ENCODE measurements around the gene CAPZA2. TPM values are rescaled to one million over a fixed set of nuclear protein-coding genes. Genes with fewer than 3 reads are reported as not detected.

The CAPZA2 gene
- total RNA-seq, 4 donors from 2014 or later = 115 to 152 (median 125) TPM

DNA sequence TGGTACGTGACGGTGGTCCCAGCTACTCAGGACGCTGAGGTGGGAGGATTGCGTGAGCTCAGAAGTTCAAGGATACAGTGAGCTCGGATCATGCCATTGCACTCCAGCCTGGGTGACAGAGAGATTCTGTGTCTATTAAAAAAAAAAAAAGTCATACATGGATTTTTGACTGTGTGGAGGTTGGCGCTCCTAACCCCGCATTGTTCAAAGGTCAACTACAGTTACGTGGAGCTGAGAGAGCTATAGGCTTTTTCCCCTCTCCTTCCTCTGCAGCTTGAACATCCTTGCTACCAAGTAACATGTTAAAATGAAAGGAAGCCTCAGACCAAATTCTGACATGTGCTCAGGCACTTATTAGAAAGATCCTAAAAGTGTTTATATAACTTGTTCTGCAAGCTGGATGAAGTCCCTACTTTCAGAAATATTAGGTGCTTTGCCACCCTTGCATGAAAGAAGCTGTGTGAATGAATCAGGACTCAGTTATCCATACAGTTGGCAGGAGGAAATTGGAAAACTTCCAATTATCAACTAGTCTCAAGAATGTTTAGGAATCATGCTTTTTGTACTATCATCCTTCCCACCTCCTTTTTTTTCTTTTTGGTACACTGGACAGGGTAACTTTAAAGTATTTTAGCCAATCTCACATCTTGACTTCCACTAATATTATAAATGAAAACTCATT, 78.4 kb downstream of the CAPZA2 start:
- TF ChIP-seq, protein P1, sequence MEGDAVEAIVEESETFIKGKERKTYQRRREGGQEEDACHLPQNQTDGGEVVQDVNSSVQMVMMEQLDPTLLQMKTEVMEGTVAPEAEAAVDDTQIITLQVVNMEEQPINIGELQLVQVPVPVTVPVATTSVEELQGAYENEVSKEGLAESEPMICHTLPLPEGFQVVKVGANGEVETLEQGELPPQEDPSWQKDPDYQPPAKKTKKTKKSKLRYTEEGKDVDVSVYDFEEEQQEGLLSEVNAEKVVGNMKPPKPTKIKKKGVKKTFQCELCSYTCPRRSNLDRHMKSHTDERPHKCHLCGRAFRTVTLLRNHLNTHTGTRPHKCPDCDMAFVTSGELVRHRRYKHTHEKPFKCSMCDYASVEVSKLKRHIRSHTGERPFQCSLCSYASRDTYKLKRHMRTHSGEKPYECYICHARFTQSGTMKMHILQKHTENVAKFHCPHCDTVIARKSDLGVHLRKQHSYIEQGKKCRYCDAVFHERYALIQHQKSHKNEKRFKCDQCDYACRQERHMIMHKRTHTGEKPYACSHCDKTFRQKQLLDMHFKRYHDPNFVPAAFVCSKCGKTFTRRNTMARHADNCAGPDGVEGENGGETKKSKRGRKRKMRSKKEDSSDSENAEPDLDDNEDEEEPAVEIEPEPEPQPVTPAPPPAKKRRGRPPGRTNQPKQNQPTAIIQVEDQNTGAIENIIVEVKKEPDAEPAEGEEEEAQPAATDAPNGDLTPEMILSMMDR (IDR thresholded peaks at IDR 0.05) = no peak
- no peak for ATAC-seq (ENCODE audit: low FRiP score)
- no peak for DNase-seq (ENCODE audit: low spot score)

DNA sequence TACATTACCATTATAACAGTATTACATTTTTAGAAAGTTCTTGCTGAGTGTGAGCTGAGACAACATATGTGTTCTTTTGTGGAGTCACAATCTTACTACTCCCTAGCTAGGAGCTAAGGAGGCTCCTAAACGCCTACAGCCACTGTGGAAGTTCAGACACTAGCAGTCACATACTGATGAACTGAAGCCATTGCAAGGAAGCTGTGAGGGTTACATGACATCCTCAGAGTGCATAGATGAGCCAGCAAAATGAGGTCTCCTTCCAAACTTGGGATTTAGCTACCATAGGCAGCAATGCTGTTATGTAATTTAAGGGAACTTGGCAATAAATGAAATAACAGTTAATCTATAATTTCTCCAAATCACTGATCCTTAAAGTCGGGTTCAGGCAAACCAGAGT, 80.1 kb downstream of the CAPZA2 start:
- ATAC-seq (ENCODE audit: low FRiP score) = no peak
- TF ChIP-seq, protein P1 (IDR thresholded peaks at IDR 0.05) = no peak
- no peak for DNase-seq (ENCODE audit: low spot score)

DNA sequence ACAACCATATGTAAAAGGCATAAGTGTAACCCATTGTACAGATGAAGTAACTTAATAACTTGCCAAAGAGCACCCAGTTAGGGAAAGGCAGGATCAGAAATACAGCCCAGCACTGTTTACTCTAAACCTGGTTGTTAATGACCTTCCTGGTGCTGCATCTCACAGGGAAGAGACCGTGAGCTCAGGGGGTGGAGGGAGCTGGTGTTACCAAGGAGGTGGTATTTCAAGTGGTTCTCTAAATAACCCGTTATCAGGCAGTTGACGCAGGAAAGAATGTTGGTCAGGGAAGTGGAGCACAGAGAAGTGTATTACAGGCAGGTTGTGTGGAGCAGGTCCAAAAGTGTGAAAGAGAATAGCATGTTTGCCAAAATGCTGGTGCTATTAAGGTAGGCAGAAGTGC, 86.5 kb downstream of the CAPZA2 start:
- DNase-seq (ENCODE audit: low spot score) (no peak), ATAC-seq (ENCODE audit: low FRiP score) (no peak)
- TF ChIP-seq, protein P1 (IDR thresholded peaks at IDR 0.05) = no peak

DNA sequence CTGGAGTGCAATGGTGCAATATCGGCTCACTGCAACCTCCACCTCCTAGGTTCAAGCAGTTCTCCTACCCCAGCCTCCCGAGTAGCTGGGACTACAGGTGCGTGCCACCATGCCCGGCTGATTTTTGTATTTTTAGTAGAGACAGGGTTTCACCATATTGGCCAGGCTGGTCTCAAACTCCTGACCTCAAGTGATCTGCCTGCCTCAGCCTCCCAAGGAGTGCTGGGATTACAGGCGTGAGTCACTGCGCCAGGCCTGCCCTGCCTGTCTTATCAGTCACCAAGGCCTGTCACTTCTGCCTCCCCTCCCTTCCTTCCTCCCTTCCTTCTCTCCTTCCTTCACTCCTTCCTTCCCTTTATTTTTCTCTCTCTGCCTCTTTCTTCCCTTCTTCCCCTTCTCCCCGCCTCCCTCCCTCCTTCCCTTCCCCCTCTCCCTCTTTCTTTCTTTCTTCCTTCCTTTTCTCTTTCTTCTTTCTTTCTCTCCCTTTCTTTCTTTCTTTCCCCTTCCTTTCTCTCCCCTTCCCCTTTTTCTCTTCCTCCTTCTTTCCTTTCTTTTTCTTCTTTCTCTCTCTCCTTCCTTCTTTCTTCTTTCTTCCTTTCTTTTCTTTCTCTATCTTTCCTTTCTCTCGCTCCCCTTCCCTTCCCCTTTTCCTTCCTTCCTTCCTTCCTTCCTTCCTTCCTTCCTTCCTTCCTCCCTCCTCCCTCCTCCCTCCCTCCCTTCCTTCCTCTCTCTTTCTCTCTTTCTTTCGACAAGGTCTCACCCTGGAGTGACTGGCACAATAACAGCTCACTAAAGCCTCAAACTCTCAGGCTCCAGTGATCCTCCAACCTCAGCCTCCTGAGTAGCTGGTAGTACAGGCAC, 87.8 kb downstream of the CAPZA2 start:
- no peak for DNase-seq (ENCODE audit: low spot score)
- ATAC-seq (ENCODE audit: low FRiP score) = no peak
- TF ChIP-seq, protein P1 (IDR thresholded peaks at IDR 0.05) = no peak

DNA sequence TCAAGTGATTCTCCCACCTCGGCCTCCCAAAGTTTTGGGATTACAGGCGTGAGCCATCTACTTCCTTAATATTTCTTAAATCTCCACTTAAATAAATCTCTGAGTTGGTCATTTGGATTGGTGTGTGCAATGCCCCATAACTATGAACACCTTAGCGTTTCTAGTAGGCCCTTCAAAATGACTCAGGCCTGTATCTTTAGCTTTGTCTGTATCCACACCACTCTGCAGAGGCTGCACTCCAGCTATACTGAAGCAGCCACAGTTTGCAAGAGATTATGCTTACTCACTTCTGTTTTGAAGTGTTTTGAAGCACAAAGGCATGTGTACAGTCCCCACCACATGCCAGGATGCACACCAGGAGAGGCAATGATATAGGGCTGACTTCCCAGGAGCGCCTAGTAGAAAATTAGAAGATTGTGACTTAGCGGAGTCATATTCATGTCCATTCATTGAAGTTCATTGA, 88.5 kb downstream of the CAPZA2 start:
- DNase-seq (ENCODE audit: low spot score) = no peak
- no peak for ATAC-seq (ENCODE audit: low FRiP score)
- TF ChIP-seq, protein P1 (IDR thresholded peaks at IDR 0.05) = no peak

DNA sequence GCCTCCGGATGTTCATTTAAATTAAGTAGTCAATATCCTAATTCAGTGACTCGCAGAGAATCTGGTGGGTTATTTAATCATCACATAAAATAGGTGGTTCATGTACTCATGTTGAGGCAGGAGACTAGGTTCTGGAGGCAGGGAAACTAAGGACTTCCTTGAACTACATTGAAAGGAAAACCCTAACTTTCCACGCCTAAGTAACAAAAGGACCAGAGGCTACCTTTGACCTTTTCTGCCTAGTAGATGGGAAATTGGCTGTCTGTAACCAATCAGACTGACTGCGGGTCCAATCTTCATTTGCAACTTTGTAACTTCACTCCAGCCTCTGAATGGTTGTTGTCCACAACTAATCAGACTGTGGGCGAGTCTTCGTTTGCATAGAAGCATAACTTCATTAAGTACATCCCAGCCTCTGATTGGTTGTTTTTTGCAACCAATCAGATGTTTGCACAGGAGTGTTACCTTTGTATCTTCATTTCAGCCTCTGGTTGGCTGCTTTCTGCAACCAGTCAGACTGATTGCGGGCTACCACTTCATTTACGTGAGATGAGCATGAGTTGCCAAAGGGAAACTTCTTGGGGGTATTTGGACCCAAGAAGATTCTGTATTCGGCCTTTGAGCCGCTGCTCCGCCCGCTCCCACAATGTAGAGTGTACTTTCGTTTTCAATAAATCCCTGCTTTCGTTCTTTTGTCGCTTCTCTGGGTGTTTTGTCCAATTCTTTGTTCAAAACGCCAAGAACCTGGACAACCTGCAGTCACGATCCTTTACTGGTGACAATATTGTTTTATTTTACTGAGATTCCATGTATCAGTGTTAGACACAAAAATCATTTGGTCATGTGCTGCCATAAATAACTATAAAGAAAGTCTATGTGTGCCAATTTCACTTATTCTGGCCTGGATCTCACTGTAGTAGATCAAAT, 89.2 kb downstream of the CAPZA2 start:
- TF ChIP-seq, protein P1 (IDR thresholded peaks at IDR 0.05) = no peak
- ATAC-seq (ENCODE audit: low FRiP score) (no peak), DNase-seq (ENCODE audit: low spot score) (no peak)
